HepG2 (cell line): ENCODE measurements around the gene MBLAC1. TPM values are rescaled to one million over a fixed set of nuclear protein-coding genes. Genes with fewer than 3 reads are reported as not detected.

Experiments
- HOXA7 ChIP-seq: sonication (generic); formaldehyde crosslinking; IDR thresholded peaks from 2 replicates; pipeline ENCODE4 v1.8.1; 2022; ENCODE audit warnings: mild to moderate bottlenecking, missing genetic modification reagents, moderate library complexity
- MED1 ChIP-seq: sonication (generic); formaldehyde crosslinking; IDR thresholded peaks from 2 replicates; pipeline ENCODE4 v1.4.0; 2020; ENCODE audit warnings: missing genetic modification reagents
- SRF ChIP-seq: IDR thresholded peaks from 2 replicates; pipeline ENCODE4 v1.6.1; 2011; ENCODE audit warnings: mild to moderate bottlenecking, low read depth, low read length, moderate library complexity
- ZFYVE20 ChIP-seq: sonication (generic); formaldehyde crosslinking; IDR thresholded peaks from 2 replicates; pipeline ENCODE4 v1.8.0; 2023; ENCODE audit warnings: low read depth, mild to moderate bottlenecking, moderate library complexity, missing genetic modification reagents, borderline replicate concordance
- ZNF333 ChIP-seq: sonication (generic); formaldehyde crosslinking; IDR thresholded peaks from 2 replicates; pipeline ENCODE4 v1.4.0; 2020; ENCODE audit warnings: mild to moderate bottlenecking, missing genetic modification reagents, borderline replicate concordance
- polyA plus RNA-seq, 8 experiments: library from polyadenylated mRNA; depleted of rRNA in 3 of 8; stranded (reverse) in 7 of 8; unstranded in 1 of 8; fragments of >200 nt; fragmentation: Illumina TruSeq in 4 of 8; extraction: Trizol in 4 of 8; gene quantifications; 2 replicates each; pipeline versions ENCODE4 v1.2.1 to v1.2.3, GENCODE V29; 2011 to 2016; ENCODE audit warnings: low read depth in 4 of 8, missing spikeins in 1 of 8, mixed read lengths in 1 of 8; ENCODE audit not compliant: insufficient read depth in 1 of 8
- total RNA-seq, 5 experiments: library from RNA; depleted of rRNA; stranded (reverse); fragments of >200 nt; fragmentation: Illumina TruSeq; extraction: Trizol; gene quantifications; 2 replicates each; pipeline ENCODE4 v1.2.3, GENCODE V29; 2016; ENCODE audit warnings: low read depth in 1 of 5
- TF ChIP-seq, protein P1 (sequence below): sonication (generic); formaldehyde crosslinking; IDR thresholded peaks from 2 replicates; pipeline ENCODE4 v1.4.0; 2020; ENCODE audit warnings: mild to moderate bottlenecking, missing genetic modification reagents
- TF ChIP-seq, protein P2 (sequence below): sonication (generic); formaldehyde crosslinking; IDR thresholded peaks from 2 replicates; pipeline ENCODE4 v1.5.0; 2020; ENCODE audit warnings: missing genetic modification reagents
- TF ChIP-seq, protein P3 (sequence below): sonication (generic); formaldehyde crosslinking; IDR thresholded peaks from 2 replicates; pipeline ENCODE4 v1.5.1; 2020; ENCODE audit warnings: mild to moderate bottlenecking, missing genetic modification reagents, moderate library complexity
- TF ChIP-seq, protein P4 (sequence below): IDR thresholded peaks from 2 replicates; pipeline ENCODE4 v1.6.1; 2012; ENCODE audit warnings: low read depth, low read length, improper control_type of control experiment
- TF ChIP-seq, protein P5 (sequence below): sonication (generic); formaldehyde crosslinking; IDR thresholded peaks from 2 replicates; pipeline ENCODE4 v1.4.0; 2020; ENCODE audit warnings: missing genetic modification reagents
- TF ChIP-seq, protein P6 (sequence below): sonication (generic); formaldehyde crosslinking; conservative IDR thresholded peaks from 2 replicates; pipeline ENCODE4 v1.4.0; 2020; ENCODE audit warnings: missing genetic modification reagents

The MBLAC1 gene
- total and polyA plus RNA-seq, 2 of the 13 experiments (the other 11 are each of a cell fraction or from before 2014, with no cell fraction given), result 0.79 to 2.1 TPM

DNA sequence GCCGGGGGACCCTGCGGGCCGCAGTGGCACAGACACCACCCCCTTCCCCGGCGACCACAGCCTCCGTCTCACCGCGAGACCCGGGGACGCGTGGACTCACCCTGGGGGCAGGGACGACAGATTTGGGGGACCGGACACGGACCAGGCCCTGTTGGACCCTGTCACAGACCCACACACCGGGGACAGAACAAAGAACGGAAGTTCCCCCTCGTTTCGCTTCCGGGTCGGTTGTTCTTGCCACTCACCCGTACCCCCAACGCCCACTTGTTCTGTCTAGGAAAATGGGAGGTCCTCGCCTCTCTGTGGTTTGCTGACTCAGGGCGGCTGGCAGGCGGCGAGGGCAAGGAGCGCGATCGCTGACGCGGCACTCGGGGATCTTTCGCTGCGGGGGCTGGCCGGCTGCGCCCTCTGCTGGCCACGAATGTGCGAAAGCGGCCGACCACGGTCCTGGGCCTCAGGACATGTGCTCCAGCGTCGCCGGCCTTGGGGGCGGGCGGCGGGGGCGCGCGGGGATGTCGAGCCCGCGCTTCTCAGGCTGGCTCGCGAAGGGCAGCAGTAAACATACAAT, 45.1 kb upstream of the MBLAC1 start, which contains the start of gene ZNF3 (continued):
- TF ChIP-seq, protein P1, sequence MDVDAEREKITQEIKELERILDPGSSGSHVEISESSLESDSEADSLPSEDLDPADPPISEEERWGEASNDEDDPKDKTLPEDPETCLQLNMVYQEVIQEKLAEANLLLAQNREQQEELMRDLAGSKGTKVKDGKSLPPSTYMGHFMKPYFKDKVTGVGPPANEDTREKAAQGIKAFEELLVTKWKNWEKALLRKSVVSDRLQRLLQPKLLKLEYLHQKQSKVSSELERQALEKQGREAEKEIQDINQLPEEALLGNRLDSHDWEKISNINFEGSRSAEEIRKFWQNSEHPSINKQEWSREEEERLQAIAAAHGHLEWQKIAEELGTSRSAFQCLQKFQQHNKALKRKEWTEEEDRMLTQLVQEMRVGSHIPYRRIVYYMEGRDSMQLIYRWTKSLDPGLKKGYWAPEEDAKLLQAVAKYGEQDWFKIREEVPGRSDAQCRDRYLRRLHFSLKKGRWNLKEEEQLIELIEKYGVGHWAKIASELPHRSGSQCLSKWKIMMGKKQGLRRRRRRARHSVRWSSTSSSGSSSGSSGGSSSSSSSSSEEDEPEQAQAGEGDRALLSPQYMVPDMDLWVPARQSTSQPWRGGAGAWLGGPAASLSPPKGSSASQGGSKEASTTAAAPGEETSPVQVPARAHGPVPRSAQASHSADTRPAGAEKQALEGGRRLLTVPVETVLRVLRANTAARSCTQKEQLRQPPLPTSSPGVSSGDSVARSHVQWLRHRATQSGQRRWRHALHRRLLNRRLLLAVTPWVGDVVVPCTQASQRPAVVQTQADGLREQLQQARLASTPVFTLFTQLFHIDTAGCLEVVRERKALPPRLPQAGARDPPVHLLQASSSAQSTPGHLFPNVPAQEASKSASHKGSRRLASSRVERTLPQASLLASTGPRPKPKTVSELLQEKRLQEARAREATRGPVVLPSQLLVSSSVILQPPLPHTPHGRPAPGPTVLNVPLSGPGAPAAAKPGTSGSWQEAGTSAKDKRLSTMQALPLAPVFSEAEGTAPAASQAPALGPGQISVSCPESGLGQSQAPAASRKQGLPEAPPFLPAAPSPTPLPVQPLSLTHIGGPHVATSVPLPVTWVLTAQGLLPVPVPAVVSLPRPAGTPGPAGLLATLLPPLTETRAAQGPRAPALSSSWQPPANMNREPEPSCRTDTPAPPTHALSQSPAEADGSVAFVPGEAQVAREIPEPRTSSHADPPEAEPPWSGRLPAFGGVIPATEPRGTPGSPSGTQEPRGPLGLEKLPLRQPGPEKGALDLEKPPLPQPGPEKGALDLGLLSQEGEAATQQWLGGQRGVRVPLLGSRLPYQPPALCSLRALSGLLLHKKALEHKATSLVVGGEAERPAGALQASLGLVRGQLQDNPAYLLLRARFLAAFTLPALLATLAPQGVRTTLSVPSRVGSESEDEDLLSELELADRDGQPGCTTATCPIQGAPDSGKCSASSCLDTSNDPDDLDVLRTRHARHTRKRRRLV (CRISPR knock-in tag), result peak; percentile 90; the same call in 1 of the 2 replicates
- TF ChIP-seq, protein P2, sequence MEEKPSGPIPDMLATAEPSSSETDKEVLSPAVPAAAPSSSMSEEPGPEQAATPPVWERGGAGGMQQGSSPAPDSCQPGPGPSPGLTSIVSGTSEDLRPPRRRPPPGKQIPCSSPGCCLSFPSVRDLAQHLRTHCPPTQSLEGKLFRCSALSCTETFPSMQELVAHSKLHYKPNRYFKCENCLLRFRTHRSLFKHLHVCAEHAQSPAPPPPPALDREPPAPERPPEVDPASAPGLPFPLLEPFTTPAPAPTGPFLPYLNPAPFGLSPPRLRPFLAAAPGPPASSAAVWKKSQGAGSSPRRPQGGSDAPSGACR (CRISPR knock-in tag), result peak; percentile 92
- TF ChIP-seq, protein P3, sequence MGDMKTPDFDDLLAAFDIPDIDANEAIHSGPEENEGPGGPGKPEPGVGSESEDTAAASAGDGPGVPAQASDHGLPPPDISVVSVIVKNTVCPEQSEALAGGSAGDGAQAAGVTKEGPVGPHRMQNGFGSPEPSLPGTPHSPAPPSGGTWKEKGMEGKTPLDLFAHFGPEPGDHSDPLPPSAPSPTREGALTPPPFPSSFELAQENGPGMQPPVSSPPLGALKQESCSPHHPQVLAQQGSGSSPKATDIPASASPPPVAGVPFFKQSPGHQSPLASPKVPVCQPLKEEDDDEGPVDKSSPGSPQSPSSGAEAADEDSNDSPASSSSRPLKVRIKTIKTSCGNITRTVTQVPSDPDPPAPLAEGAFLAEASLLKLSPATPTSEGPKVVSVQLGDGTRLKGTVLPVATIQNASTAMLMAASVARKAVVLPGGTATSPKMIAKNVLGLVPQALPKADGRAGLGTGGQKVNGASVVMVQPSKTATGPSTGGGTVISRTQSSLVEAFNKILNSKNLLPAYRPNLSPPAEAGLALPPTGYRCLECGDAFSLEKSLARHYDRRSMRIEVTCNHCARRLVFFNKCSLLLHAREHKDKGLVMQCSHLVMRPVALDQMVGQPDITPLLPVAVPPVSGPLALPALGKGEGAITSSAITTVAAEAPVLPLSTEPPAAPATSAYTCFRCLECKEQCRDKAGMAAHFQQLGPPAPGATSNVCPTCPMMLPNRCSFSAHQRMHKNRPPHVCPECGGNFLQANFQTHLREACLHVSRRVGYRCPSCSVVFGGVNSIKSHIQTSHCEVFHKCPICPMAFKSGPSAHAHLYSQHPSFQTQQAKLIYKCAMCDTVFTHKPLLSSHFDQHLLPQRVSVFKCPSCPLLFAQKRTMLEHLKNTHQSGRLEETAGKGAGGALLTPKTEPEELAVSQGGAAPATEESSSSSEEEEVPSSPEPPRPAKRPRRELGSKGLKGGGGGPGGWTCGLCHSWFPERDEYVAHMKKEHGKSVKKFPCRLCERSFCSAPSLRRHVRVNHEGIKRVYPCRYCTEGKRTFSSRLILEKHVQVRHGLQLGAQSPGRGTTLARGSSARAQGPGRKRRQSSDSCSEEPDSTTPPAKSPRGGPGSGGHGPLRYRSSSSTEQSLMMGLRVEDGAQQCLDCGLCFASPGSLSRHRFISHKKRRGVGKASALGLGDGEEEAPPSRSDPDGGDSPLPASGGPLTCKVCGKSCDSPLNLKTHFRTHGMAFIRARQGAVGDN (CRISPR knock-in tag), result peak; percentile 98
- TF ChIP-seq SRF (0 out of 2 replicates have a peak, but pooled peaks have one; percentile 1), MED1 (peak; percentile 92), ZFYVE20 (CRISPR knock-in tag) (0 out of 2 replicates have a peak, but pooled peaks have one; percentile 31), HOXA7 (no peak), ZNF333 (CRISPR knock-in tag) (peak; percentile 89; the same call in 1 of the 2 replicates)
- TF ChIP-seq, protein P4, sequence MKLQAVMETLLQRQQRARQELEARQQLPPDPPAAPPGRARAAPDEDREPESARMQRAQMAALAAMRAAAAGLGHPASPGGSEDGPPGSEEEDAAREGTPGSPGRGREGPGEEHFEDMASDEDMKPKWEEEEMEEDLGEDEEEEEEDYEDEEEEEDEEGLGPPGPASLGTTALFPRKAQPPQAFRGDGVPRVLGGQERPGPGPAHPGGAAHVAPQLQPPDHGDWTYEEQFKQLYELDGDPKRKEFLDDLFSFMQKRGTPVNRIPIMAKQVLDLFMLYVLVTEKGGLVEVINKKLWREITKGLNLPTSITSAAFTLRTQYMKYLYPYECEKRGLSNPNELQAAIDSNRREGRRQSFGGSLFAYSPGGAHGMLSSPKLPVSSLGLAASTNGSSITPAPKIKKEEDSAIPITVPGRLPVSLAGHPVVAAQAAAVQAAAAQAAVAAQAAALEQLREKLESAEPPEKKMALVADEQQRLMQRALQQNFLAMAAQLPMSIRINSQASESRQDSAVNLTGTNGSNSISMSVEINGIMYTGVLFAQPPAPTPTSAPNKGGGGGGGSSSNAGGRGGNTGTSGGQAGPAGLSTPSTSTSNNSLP, result no peak
- TF ChIP-seq, protein P5, sequence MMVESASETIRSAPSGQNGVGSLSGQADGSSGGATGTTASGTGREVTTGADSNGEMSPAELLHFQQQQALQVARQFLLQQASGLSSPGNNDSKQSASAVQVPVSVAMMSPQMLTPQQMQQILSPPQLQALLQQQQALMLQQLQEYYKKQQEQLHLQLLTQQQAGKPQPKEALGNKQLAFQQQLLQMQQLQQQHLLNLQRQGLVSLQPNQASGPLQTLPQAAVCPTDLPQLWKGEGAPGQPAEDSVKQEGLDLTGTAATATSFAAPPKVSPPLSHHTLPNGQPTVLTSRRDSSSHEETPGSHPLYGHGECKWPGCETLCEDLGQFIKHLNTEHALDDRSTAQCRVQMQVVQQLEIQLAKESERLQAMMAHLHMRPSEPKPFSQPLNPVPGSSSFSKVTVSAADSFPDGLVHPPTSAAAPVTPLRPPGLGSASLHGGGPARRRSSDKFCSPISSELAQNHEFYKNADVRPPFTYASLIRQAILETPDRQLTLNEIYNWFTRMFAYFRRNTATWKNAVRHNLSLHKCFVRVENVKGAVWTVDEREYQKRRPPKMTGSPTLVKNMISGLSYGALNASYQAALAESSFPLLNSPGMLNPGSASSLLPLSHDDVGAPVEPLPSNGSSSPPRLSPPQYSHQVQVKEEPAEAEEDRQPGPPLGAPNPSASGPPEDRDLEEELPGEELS (CRISPR knock-in tag), result peak; percentile 74; the same call in 1 of the 2 replicates
- TF ChIP-seq, protein P6, sequence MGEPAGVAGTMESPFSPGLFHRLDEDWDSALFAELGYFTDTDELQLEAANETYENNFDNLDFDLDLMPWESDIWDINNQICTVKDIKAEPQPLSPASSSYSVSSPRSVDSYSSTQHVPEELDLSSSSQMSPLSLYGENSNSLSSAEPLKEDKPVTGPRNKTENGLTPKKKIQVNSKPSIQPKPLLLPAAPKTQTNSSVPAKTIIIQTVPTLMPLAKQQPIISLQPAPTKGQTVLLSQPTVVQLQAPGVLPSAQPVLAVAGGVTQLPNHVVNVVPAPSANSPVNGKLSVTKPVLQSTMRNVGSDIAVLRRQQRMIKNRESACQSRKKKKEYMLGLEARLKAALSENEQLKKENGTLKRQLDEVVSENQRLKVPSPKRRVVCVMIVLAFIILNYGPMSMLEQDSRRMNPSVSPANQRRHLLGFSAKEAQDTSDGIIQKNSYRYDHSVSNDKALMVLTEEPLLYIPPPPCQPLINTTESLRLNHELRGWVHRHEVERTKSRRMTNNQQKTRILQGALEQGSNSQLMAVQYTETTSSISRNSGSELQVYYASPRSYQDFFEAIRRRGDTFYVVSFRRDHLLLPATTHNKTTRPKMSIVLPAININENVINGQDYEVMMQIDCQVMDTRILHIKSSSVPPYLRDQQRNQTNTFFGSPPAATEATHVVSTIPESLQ (CRISPR knock-in tag), result no peak
